GM19324 (cell line): Measurements from ENCODE around the gene EFS.

Experiments
- ATAC-seq: cut with Tn5 transposase; IDR thresholded peaks from one replicate; pipeline ENCODE4 v1.9.1; 2021; ENCODE audit warnings: mild to moderate bottlenecking, moderate library complexity; ENCODE audit not compliant: unreplicated experiment, low FRiP score

Gene EFS

DNA sequence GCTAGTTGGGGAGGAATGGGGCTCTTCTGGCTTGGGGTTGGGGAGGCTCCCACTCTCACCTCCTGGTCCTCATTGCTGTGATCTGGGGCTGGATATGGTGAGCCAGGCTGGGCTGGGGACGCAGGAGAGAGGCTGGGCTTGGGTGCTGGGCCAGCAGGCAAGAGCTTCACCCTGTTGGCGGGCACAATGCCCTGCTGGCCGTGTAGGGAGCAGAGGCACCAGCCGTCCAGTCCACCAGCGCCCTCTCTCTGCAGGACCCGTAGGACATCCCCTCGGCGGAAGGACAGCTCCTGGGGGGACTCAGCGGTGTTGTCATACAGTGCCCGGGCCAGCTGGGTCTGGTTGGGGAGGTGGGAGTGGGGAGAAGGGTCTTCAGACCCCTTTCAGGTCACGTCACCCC, 4.5 kb downstream of the EFS start:
- ATAC-seq, result no peak

- ATAC-seq, result no peak
Observed at GRCh38 chr14:23359722-23360447, 5.1 kb downstream of the EFS start.

DNA sequence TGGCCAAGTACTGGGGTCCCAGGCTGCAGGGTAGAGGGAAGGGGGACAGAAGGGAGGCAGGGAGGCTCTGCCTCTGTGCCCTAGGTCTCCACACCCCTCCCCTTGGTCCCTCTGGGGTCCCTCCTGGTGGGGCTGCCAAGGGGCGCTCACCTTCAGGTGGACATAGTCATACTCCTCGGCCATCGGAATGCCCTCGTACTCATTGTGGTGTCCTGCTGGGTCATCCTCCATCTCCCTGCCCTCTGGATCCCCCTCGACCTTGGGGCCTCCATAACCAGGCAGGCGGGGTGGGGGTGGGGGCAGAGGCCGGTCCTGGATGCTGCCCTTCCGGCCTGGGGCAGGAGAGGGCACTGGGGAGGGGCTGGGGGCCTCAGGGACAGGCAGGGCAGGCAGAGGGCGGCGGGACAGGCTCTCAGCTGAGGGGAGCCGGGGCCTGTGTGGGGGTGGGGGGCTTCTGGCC, 5.8 kb downstream of the EFS start:
- ATAC-seq, result no peak

DNA sequence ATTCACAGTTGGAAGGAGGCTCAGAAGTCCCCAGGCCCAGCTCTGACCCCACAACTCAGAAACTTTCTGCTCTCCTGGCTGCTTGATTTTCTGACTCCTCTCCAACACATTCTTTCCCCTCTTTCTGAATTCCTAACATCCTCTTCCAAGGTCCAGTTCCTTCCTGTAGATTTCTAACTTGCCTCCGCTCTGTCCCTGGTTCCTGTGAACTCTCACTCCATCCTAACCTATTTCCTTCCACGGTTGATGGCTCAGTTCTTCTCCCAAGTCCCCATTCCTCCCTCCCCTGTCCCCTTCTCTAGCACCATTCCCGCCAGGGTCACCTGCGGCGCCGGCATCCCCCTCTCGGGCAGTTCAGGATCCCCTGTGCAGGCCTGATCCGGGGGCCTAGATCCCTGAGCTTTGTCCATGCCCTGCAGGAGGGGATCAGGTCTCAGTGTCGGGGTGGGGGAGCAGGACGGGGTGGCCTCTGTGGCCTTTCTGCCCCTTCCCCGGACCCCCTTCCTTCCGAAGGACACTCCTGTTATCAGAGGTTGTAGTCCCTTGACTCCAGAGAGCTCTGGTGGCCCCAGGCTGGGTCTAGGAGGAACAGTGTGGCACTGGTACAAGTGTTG, 6.3 kb downstream of the EFS start:
- no peak for ATAC-seq

DNA sequence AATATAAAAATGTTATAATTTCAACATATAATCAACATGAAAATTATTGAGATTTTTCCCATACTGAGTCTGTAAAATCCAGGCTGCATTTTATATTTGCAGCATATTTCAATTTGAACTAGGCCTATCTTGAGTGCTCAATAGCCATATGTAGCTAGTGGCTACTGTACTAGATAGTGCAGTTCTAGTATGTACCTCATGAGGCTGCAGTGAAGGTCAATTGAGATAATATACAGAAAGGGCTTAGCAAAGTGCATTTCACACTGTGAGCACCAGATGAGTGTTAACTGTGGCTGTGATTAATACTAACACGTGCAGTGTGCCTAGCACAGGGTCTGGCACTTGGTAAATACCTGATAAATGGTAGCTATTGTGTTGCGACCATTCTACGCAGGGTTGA, 6.9 kb downstream of the EFS start:
- ATAC-seq, result no peak

DNA sequence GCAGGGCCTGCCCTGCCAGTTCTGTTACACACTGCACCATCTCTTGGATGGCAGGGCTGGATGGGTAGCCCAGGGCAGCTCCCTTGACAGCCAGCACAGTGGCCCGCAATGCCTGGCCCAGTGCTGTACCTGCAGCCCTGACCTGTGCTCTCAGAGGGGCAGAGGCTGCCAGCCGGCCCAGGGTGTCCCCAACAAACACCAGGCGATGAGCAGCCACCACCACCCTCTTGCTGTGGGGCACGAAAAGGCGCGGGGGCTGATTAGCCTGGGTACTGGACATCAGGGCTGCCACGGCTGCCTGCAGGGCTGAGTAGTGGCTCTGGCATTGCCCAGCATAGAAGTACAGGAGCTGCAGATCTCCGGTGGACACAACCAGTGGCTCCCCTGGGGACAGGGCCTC, 7.7 kb downstream of the EFS start:
- ATAC-seq, result no peak

- ATAC-seq, result no peak
Observed at GRCh38 chr14:23356662-23357061, 8.3 kb downstream of the EFS start.

- no peak for ATAC-seq
Observed at GRCh38 chr14:23355871-23356435, 9.0 kb downstream of the EFS start.

DNA sequence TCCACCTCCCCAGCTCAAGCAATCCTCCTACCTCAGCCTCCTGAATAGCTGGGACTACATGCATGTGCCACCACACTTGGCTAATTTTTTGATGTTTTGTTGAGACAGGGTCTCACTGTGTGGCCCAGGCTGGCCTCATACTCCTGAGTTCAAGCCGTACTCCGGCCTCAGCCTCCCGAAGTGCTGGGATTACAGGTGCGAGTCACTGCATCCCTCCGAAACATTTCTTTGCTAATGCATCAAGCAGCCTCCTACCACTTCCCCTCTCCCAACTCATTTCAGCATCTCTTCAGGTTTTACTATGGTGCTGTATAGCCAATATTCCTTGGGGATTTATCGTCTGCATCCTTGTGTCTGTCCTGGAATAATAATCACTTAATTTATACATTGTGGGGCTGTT, 10.0 kb downstream of the EFS start:
- no peak for ATAC-seq

DNA sequence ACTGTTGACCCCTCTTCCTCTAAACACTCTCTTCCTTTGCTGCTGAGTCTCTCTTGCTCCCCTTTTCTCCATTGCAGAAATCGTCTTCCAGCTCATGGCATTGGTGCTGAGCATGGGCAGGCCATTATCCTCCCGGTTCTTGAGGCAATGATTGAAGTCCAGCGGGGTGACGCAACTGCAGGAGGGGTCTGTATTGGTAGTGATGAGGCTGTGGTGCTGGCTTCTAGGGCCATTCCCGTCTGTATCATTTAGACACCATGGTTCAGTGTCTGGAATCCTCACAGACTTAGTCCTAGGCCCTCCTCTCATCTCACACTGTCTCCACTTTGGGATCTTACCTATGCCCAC, 11.6 kb downstream of the EFS start:
- no peak for ATAC-seq

GRCh38 chr14:23352506-23353432, 12.2 kb downstream of the EFS start, which contains the start of gene SLC22A17:
TSS of gene SLC22A17 (minus strand) at chr14:23352887.
- ATAC-seq, result no peak

- ATAC-seq, result no peak
Observed at GRCh38 chr14:23351681-23352505, 13.1 kb downstream of the EFS start.

GRCh38 chr14:23349156-23349845, 15.7 kb downstream of the EFS start:
- ATAC-seq, result no peak

- no peak for ATAC-seq
Observed at GRCh38 chr14:23348297-23348655, 16.7 kb downstream of the EFS start.

DNA sequence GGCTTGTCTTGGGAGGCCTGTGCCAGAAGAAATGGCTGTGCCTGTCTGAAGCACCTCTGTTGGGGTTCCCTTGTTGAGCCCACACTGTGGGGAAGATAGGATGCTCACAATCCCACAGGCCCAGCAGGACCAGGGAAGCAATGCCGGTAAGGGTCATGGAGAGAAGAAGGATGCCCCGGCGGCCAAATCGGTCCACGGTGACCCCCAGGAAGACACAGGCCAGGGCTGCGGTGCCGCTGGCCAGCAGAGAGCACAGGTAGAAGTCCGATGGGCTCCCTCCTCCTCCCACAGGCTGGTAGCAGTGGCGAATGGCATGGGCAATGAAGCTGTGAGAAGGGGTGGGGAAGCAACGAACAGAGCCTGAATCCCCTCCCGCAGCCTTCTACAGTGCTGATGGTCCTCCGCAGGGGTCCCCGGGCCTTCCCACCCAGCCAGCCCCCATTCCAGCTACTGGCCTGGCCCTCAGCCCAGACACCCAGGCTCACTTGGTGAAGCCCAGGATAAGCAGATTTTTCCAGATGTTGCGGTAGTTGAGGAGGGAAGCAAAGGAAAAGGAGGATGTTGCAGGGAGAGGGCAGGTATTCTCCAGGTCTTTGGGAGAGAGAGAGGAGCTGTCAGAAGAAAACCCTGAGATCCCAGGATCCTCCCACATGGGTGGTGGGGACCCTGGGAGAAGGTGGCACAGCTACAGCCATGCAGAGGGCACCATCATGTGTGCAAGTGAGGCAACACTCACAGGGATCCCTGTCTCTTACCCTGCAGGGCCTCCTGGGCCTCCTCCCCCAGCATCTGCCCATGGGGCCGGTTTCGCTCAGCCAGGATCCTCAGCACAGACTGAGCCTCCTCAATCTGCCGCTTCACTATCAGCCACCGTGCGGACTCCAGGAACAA, 17.3 kb downstream of the EFS start:
- no peak for ATAC-seq

DNA sequence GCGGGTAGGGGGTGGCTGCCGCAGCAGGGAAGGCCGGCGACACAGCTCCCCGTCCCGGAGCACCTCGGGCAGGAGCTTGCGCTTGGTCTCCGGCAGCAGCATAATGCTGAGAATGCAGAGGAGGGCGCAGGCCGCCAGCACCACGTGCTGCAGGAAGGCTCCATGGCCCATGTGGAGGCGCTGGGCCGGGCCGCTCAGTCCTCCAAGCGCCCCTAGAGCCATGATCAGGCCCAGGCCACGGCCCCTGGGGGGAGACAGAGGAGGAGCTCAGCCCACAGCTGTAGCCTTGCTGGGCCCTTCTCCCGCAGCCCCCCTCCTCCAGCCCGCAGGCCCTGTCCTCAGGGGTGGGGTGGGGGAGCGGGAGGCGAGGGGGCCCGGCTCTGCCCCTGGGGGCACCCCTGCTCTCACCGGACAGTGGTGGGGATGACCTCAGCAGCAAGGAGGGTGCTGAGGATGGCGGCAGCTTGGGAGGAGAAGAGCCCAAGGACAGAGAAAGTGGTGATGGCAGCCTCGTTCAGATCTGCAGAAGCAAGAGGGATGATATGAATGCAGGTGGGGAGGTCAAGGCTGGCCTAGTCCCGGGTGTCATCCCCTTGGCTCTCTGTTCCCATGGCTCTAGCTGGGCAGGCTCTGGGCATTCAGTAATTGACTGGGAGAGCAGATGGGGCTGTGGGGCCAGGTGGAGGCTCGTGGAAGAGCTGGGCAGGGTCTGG, 18.1 kb downstream of the EFS start:
- no peak for ATAC-seq

GRCh38 chr14:23345987-23346692, 18.8 kb downstream of the EFS start:
- ATAC-seq, result no peak
